HL-60 (cell line): ENCODE results near the gene C4orf33.

Experiments
- DNase-seq, 2 experiments: peaks; one replicate each; pipeline ENCODE4 v3.0.0-alpha.2; 2010 to 2020; ENCODE audit warnings: low read depth in 1 of 2, low spot score in 1 of 2
- H3K27ac ChIP-seq: fragments of 250-450 bp; sonication (Bioruptor Pico); replicated peaks from 2 replicates; pipeline ENCODE4 v1.5.1; 2020; ENCODE audit warnings: mild to moderate bottlenecking, moderate library complexity
- H3K27me3 ChIP-seq: fragments of 250-450 bp; sonication (Bioruptor Pico); 2 replicates; pipeline ENCODE4 v1.5.1; 2021; ENCODE audit warnings: mild to moderate bottlenecking, moderate library complexity; ENCODE audit not compliant: insufficient read depth, poor library complexity, severe bottlenecking
- H3K4me3 ChIP-seq: replicated peaks from 2 replicates; pipeline ENCODE4 v1.5.1; 2011; ENCODE audit warnings: mild to moderate bottlenecking, control low read depth, low read length; ENCODE audit not compliant: insufficient read depth
- CTCF ChIP-seq: IDR thresholded peaks from one replicate; pipeline ENCODE4 v1.5.1; 2011; ENCODE audit warnings: low read length, control low read depth, inconsistent platforms; ENCODE audit not compliant: insufficient read depth
- GABPA ChIP-seq: IDR thresholded peaks from 2 replicates; pipeline ENCODE4 v1.6.1; 2012; ENCODE audit warnings: low read depth
- POLR2AphosphoS5 ChIP-seq: IDR thresholded peaks from 2 replicates; pipeline ENCODE4 v1.6.1; 2012; ENCODE audit warnings: low read depth
- REST ChIP-seq: IDR thresholded peaks from 2 replicates; pipeline ENCODE4 v1.6.1; 2012; ENCODE audit warnings: low read depth; ENCODE audit not compliant: insufficient replicate concordance
- SPI1 ChIP-seq: IDR thresholded peaks from 2 replicates; pipeline ENCODE4 v1.6.1; 2012; ENCODE audit warnings: low read depth, mild to moderate bottlenecking, borderline replicate concordance

Gene C4orf33

GRCh38 chr4:129092631-129093190, 3.2 kb upstream of the C4orf33 start:
- no peak for TF ChIP-seq GABPA
- no peak for TF ChIP-seq POLR2AphosphoS5
- TF ChIP-seq CTCF, result no peak
- no peak for TF ChIP-seq SPI1
- no peak for TF ChIP-seq REST
- Histone ChIP-seq H3K4me3 (peak overlapping the region; percentile 58), H3K27me3 (no peaks in the 10 kb centered on the region), H3K27ac (peak overlapping the region; percentile 96)
- DNase-seq, result no peak

- H3K4me3 ChIP-seq, result peak within 1 kb of the TSS; percentile 58
- no peak for TF ChIP-seq GABPA
- peak; percentile 45 for TF ChIP-seq REST
- TF ChIP-seq CTCF, result no peak
- TF ChIP-seq POLR2AphosphoS5, result peak; percentile 95
- peak; percentile 80 for TF ChIP-seq SPI1
- peak; percentile 97 to 99 for DNase-seq
- H3K27ac ChIP-seq, result peak within 1 kb of the TSS; percentile 96
- H3K27me3 ChIP-seq, result no peaks in the 10 kb centered on the region
Measured at GRCh38 chr4:129093191-129093920, 2.6 kb upstream of the C4orf33 start, which contains the start of gene SCLT1. SCLT1 (minus strand) TSS chr4:129093539; CDS start chr4:129093103, 436 bp downstream.

- Histone ChIP-seq H3K27ac (peak overlapping the region; percentile 96), H3K27me3 (no peaks in the 10 kb centered on the region), H3K4me3 (peak overlapping the region; percentile 58; the same call in 1 of the 2 replicates)
- no peak for DNase-seq
- TF ChIP-seq CTCF, result no peak
- no peak for TF ChIP-seq GABPA
- no peak for TF ChIP-seq SPI1
- no peak for TF ChIP-seq POLR2AphosphoS5
- no peak for TF ChIP-seq REST
Measured at GRCh38 chr4:129094347-129094746, 1.6 kb upstream of the C4orf33 start.
